Activated CD4-positive, alpha-beta T cell treated with anti-CD3 and anti-CD28 coated beads, Interleukin-2, amount 50 U/mL, for 24 hours (primary cell): ENCODE data around the gene EPS15.
"Not testable (repeated sequence)": the region's sequence is repeated elsewhere in the genome, so short reads cannot be mapped to it uniquely, and the experiment has no call there.

ENCODE experiments used
- DNase-seq, 2 donors: peaks; one replicate each; pipeline ENCODE4 v3.0.0-alpha.2; 2020; ENCODE audit warnings: low read depth in 1 of 2, low spot score in 1 of 2

Gene EPS15

GRCh38 chr1:51515982-51516648 is 3.0 kb downstream of the EPS15 start:
- no peak for DNase-seq

GRCh38 chr1:51515312-51515960 is 3.6 kb downstream of the EPS15 start:
- no peak for DNase-seq

DNA sequence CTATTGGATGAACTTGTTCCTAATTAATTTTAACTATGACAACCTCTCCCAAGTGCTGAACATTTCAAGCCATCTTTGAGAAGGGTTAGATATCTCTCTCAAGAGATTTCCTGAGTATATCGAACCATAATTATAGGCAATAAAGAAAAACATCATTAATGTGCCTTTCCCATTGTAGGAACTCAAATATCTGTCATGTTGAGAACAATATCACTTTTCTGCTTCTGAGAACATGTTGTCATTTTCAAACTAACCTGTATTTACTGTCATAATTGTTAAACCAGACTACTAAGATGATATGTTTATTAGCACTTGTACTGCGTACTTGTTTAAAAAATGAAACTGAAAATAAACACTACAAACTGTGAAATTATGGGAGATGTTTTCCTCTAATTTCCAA is 4.3 kb downstream of the EPS15 start:
- DNase-seq, result no peak

DNA sequence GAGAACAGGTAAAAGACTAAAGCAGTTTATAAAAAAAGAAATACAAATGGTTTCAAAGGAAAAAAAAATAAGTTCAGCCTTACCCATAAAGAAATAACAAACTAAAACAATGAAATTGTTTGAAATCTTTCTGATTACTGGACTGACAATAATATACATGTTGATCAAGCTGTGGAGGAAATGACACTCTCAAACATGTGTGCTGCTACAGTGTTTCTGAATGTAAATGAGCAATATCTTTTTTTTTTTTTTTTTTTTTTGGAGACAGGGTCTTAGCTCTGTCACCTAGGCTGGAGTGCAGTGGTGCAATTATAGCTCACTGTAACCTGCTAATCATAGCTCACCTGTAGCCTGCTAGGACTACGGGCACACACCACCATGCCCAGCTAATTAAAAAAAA is 6.5 kb downstream of the EPS15 start:
- DNase-seq, result no peak

DNA sequence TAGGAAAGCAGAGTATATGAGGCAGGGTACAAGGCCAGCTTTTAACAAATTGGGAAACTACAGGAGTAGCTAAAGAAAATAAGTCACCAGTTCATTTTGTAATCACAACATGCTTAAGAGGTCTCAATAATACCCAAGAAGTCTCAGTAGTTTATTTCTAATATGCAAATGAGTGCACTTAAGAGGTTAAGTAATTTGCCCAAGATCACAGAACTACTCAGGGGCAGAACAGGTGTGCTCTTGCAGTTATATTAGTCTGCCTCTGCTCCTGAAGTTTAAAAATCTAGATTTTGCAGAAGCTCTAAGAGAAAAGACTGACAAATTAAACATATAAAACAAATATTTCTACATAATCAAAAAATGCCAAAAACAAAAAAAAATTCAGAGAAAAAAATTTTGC is 6.9 kb downstream of the EPS15 start:
- DNase-seq, result no peak

DNA sequence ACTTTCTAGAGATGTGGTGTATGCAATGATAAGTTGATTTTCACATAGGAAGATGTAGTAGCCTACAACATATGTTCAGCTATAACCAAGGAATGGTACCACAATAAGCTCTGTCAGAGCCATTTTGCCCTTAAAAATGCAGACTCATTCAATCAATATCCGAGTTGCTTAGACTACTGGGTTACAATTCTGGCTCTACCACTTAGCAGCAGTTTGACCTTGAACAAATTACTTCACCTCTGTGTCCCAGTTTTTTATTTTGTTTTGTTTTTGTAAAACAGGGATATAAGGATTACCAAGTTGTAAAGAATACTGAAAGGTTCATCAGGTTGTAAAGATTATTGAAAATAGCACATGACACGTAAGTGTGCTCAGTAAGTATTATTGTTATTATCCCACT is 9.3 kb downstream of the EPS15 start:
- DNase-seq, result no peak

GRCh38 chr1:51506537-51506936 is 12.5 kb downstream of the EPS15 start:
- DNase-seq, result no peak

DNA sequence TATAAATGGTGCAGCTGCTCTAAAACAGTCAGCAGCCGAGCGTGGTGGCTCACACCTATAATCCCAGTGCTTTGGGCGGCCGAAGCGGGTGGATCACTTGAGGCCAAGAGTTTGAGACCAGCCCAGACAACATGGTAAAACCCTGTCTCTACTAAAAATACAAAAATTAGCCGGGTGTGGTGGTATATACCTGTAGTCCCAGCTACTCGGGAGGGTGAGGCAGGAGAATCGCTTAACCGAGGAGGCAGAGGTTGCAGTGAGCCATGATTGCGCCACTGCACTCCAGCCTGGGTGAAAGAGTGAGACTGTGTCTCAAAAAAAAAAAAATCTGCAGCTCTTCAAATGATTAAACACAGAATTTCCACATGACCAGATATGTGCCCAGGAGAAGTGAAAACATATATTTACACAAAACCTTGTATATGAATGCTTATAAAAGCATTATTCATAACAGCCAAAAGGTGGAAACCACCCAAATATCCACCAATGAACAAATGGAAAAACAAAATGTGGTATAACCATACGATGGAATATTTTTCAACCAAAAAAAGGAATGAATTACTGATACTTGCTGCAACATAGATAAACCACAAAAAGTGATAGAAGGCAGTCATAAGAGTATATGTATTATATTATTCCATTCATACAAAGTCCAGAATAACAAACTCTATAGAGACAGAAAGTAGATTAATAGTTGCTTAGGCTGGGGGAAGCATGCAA is 14.1 kb downstream of the EPS15 start:
- DNase-seq, result no peak

GRCh38 chr1:51501218-51501630 is 17.8 kb downstream of the EPS15 start:
- DNase-seq, result peak in 1 of 2 donors; percentile 20

GRCh38 chr1:51499694-51500093 is 19.4 kb downstream of the EPS15 start:
- no peak for DNase-seq

GRCh38 chr1:51498924-51499323 is 20.1 kb downstream of the EPS15 start:
- DNase-seq, result no peak

DNA sequence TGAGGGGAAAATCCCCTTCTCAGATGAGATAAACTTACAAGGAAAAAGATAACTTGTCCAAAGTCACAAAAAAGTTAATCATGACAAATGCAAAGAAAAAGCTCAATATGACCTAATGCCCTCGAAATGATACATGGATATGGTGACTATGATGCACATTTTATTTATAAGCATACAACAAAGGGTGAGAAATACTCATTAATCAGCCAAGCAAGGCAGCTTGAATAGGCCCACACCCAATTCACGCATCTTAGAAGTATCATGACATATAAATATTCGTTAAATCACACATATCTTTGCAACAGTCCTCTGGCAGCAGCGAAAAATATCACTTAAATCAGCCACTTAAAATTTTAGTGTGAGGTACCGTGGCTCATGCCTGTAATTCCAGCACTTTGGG is 21.7 kb downstream of the EPS15 start:
- DNase-seq, result no peak

DNA sequence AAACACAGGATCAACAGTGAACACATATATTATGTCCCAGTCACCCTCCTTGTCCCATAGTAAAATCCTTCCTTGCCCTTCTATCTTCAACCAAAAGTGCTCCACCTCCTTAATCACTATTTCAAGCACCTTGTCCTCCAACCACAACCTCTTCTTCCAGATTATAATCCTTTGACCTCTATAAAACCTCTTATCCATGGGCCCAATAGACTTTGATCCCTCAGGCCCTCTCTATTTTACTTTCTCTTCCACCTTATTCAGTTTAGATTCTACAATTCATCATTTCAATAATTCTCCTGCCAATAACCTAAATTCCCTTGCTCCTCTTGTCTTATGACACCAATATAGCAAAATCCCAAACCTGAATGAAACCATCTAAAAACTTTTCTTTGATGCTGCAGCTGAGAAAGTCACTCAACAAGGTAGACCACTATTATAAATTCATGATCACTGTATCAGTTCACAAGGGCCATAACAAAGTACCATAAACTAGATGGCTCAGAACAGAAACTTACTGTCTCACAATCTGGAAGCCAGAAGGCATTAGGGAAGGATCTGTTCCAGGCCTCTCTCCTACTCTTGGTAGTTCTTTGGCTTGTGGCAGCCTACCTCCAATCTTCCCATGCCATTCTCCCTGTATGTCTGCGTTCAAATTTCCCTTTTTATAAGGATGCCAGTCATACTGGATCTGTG is 24.8 kb downstream of the EPS15 start:
- no peak for DNase-seq

- no peak for DNase-seq
Observed at GRCh38 chr1:51491166-51491981, 27.7 kb downstream of the EPS15 start.

GRCh38 chr1:51489472-51489871 is 29.6 kb downstream of the EPS15 start:
- no peak for DNase-seq

DNA sequence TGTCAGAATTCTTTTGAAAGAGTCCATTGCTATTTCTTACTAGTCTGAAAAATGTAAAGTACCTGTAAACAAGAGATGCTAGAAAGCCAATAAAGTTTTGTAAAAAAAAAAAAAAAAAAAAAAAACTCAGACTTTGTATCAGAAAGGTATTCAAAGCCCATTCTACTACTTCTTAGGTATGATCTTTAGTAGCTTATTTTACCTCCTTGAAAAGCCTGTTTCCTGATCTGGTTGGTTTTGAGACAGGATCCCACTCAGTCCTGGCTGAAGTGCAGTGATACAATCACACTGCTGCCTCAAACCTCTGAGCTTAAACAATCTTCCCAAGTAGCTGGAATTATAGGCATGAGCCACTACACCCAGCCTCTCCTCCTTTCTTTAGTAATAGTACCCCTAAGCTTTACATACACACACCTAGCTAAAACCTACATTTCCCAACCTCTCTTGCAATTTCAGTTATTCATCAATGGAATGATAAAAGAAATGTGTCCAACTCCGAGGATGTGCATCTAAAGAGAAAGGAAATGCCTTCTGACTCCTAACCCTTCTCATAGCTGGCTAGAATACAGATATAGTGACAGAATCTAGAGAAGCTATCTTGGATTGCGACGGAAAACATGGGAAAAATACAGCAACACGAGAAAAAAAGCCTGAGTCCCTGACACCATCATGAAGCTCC is 30.6 kb downstream of the EPS15 start:
- no peak for DNase-seq

DNA sequence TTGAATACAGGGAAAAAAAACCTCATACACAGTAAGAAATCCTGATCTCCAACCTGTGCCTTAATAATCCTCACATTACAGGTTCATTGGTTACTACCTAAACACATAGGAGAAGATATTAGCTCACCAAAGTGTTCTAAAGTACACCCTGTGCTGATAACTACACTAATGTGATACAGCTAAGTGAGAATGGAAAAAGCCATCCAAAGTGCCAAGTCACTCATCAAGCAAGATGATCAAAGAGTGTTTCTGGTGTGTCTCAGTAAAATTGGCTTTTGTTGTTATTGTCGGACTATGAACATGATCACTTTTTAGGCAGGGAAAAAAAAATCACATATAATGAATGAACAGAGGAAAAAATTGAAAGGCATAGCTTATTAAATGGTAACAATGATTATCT is 31.4 kb downstream of the EPS15 start:
- DNase-seq, result no peak

GRCh38 chr1:51484591-51484990 is 34.5 kb downstream of the EPS15 start:
- no peak for DNase-seq

DNA sequence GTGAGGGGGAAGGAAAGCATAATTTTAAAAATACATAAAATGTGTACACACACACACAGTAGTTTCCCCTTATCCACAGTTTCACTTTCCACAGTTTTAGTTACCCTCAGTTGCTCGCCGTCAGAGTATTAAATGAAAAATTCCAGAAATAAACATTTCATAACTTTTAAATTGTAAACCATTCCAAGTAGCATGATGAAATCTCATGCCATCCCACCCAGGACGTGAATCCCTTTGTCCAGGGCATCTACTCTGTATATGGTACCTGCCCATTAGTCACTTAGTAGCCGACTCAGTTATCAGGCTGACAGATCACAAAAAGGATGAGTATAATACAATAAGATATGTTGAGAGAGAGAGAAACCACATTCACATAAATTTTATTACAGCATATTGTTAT is 36.2 kb downstream of the EPS15 start:
- no peak for DNase-seq

DNA sequence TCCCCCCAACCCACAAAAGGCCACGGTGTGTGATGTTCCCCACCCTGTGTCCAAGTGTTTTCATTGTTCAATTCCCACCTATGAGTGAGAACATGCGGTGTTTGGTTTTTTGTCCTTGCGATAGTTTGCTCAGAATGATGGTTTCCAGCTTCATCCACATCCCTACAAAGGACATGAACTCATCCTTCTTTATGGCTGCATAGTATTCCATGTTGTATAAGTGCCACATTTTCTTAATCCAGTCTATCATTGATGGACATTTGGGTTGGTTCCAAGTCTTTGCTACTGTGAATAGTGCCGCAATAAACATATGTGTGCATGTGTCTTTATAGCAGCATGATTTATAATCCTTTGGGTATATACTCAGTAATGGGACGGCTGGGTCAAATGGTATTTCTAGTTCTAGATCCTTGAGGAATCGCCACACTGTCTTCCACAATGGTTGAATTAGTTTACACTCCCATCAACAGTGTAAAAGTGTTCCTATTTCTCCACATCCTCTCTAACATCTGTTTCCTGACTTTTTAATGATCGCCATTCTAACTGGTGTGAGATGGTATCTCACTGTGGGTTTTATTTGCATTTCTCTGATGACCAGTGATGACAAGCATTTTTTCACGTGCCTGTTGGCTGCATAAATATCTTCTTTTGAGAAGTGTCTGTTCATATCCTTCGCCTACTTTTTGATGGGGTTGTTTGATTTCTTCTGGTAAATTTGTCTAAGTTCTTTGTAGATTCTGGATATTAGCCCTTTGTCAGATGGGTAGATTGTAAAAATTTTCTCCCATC is 44.0 kb downstream of the EPS15 start:
- DNase-seq, result not testable (repeated sequence)
